ENCODE measurements around the gene RSPO1.
"Not testable (repeated sequence)": the region's sequence is repeated elsewhere in the genome, so short reads cannot be mapped to it uniquely, and the experiment has no call there.

The RSPO1 gene

GRCh38 chr1:37612186-37612585 lies 22.5 kb downstream of the RSPO1 start:
- no peak for DNase-seq

- no peak for DNase-seq
Measured at GRCh38 chr1:37609994-37610393, 24.7 kb downstream of the RSPO1 start.

- DNase-seq = no peak
Measured at GRCh38 chr1:37609002-37609401, 25.7 kb downstream of the RSPO1 start.

- DNase-seq = no peak
Measured at GRCh38 chr1:37606481-37607263, 28.0 kb downstream of the RSPO1 start.

GRCh38 chr1:37605806-37606474 lies 28.8 kb downstream of the RSPO1 start:
- no peak for DNase-seq

GRCh38 chr1:37605061-37605650 lies 29.5 kb downstream of the RSPO1 start:
- no peak for DNase-seq

GRCh38 chr1:37602750-37603694 lies 31.7 kb downstream of the RSPO1 start:
- DNase-seq = peak; percentile 55

- no peak for DNase-seq
Measured at GRCh38 chr1:37601441-37601840, 33.3 kb downstream of the RSPO1 start.

- DNase-seq = no peak
Measured at GRCh38 chr1:37599940-37600339, 34.8 kb downstream of the RSPO1 start.

GRCh38 chr1:37596182-37596667 lies 38.5 kb downstream of the RSPO1 start:
- DNase-seq = no peak

- peak; percentile 98 for DNase-seq
Measured at GRCh38 chr1:37595440-37596181, 39.1 kb downstream of the RSPO1 start, which contains the start of gene GNL2. TSS of gene GNL2 (minus strand) at chr1:37595937. CDS start at chr1:37595822, 115 bp downstream.

GRCh38 chr1:37593726-37594125 lies 41.0 kb downstream of the RSPO1 start:
- DNase-seq = no peak

- no peak for DNase-seq
Measured at GRCh38 chr1:37588939-37589338, 45.8 kb downstream of the RSPO1 start.

GRCh38 chr1:37584544-37584943 lies 50.1 kb downstream of the RSPO1 start:
- DNase-seq = not testable (repeated sequence)

- DNase-seq = peak; percentile 50
Measured at GRCh38 chr1:37575692-37576091, 59.0 kb downstream of the RSPO1 start.

GRCh38 chr1:37574834-37575480 lies 59.7 kb downstream of the RSPO1 start:
- DNase-seq = peak; percentile 83

- DNase-seq = peak; percentile 55
Measured at GRCh38 chr1:37570528-37571334, 64.0 kb downstream of the RSPO1 start.

GRCh38 chr1:37567023-37567422 lies 67.7 kb downstream of the RSPO1 start:
- DNase-seq = no peak

GRCh38 chr1:37564892-37565291 lies 69.8 kb downstream of the RSPO1 start:
- no peak for DNase-seq

- DNase-seq = no peak
Measured at GRCh38 chr1:37562984-37563383, 71.7 kb downstream of the RSPO1 start.
